Measurements from ENCODE around the gene PIP4K2A.

The PIP4K2A gene

GRCh38 chr10:22561909-22562308, 152.5 kb downstream of the PIP4K2A start:
- Histone ChIP-seq H3K23ac (ENCODE audit: low read length) (no peak overlapping the region), H4K5ac (ENCODE audit: low read length) (no peak overlapping the region), H2AK5ac (ENCODE audit: low read length) (no peak overlapping the region), H3K79me2 (ENCODE audit: control insufficient read depth, insufficient read depth, low read length) (no peaks in the 10 kb centered on the region), H3K4me2 (ENCODE audit: low read length) (no peak overlapping the region), H3K36me3 (ENCODE audit: control insufficient read depth, insufficient read depth, low read length) (no peaks in the 10 kb centered on the region), H3K79me1 (ENCODE audit: low read length) (no peaks in the 10 kb centered on the region), H3K56ac (ENCODE audit: low read length) (no peak overlapping the region), H3K9ac (ENCODE audit: low read length) (no peak overlapping the region), H3K4me3 (ENCODE audit: low read length) (no peak overlapping the region), H4K8ac (ENCODE audit: low read depth, low read length) (no peak overlapping the region), H3K18ac (ENCODE audit: low read length) (no peak overlapping the region), H2BK15ac (replicated peaks; ENCODE audit: low read depth) (no peak overlapping the region), H3K27ac (ENCODE audit: low read depth, low read length) (no peak overlapping the region), H3K4ac (ENCODE audit: low read depth, low read length) (no peak overlapping the region), H2BK120ac (ENCODE audit: low read depth, low read length) (no peak overlapping the region), H3K27me3 (ENCODE audit: insufficient read depth, low read length, poor library complexity) (no peaks in the 10 kb centered on the region), H3K4me1 (ENCODE audit: control insufficient read depth, low read depth, low read length) (no peaks in the 10 kb centered on the region), H2BK5ac (ENCODE audit: low read length) (no peak overlapping the region)
- DNase-seq: no peak
- no CpG with 5 or more reads among the region's 5 CpGs for WGBS (ENCODE audit: extremely low coverage, insufficient coverage, low lambda C conversion rate)

GRCh38 chr10:22560913-22561239, 153.5 kb downstream of the PIP4K2A start:
- H3K79me2 ChIP-seq (ENCODE audit: control insufficient read depth, insufficient read depth, low read length): no peaks in the 10 kb centered on the region
- H3K9ac ChIP-seq (ENCODE audit: low read length): no peak overlapping the region
- no peak overlapping the region for H3K23ac ChIP-seq (ENCODE audit: low read length)
- no peak overlapping the region for H3K27ac ChIP-seq (ENCODE audit: low read depth, low read length)
- H3K4ac ChIP-seq (ENCODE audit: low read depth, low read length): no peak overlapping the region
- H3K36me3 ChIP-seq (ENCODE audit: control insufficient read depth, insufficient read depth, low read length): no peaks in the 10 kb centered on the region
- no peaks in the 10 kb centered on the region for H3K27me3 ChIP-seq (ENCODE audit: insufficient read depth, low read length, poor library complexity)
- no peak for DNase-seq
- peak overlapping the region; percentile 28 for H3K18ac ChIP-seq (ENCODE audit: low read length)
- no peak overlapping the region for H4K5ac ChIP-seq (ENCODE audit: low read length)
- H3K4me3 ChIP-seq (ENCODE audit: low read length): no peak overlapping the region
- H2BK15ac ChIP-seq (replicated peaks; ENCODE audit: low read depth): no peak overlapping the region
- H4K8ac ChIP-seq (ENCODE audit: low read depth, low read length): peak overlapping the region; percentile 76
- H3K4me2 ChIP-seq (ENCODE audit: low read length): no peak overlapping the region
- no peak overlapping the region for H2BK120ac ChIP-seq (ENCODE audit: low read depth, low read length)
- no peak overlapping the region for H2BK5ac ChIP-seq (ENCODE audit: low read length)
- WGBS (ENCODE audit: extremely low coverage, insufficient coverage, low lambda C conversion rate): no CpG with 5 or more reads among the region's 6 CpGs
- no peak overlapping the region for H3K56ac ChIP-seq (ENCODE audit: low read length)
- no peaks in the 10 kb centered on the region for H3K79me1 ChIP-seq (ENCODE audit: low read length)
- H2AK5ac ChIP-seq (ENCODE audit: low read length): no peak overlapping the region
- no peaks in the 10 kb centered on the region for H3K4me1 ChIP-seq (ENCODE audit: control insufficient read depth, low read depth, low read length)

GRCh38 chr10:22560096-22560912, 154.1 kb downstream of the PIP4K2A start:
- no peaks in the 10 kb centered on the region for H3K27me3 ChIP-seq (ENCODE audit: insufficient read depth, low read length, poor library complexity)
- no peaks in the 10 kb centered on the region for H3K36me3 ChIP-seq (ENCODE audit: control insufficient read depth, insufficient read depth, low read length)
- H4K8ac ChIP-seq (ENCODE audit: low read depth, low read length): peak overlapping the region; percentile 76
- no peak overlapping the region for H3K27ac ChIP-seq (ENCODE audit: low read depth, low read length)
- H3K79me2 ChIP-seq (ENCODE audit: control insufficient read depth, insufficient read depth, low read length): no peaks in the 10 kb centered on the region
- no peaks in the 10 kb centered on the region for H3K4me1 ChIP-seq (ENCODE audit: control insufficient read depth, low read depth, low read length)
- WGBS (ENCODE audit: extremely low coverage, insufficient coverage, low lambda C conversion rate): no CpG with 5 or more reads among the region's 17 CpGs
- no peak overlapping the region for H2BK15ac ChIP-seq (replicated peaks; ENCODE audit: low read depth)
- H2AK5ac ChIP-seq (ENCODE audit: low read length): no peak overlapping the region
- H3K4ac ChIP-seq (ENCODE audit: low read depth, low read length): no peak overlapping the region
- H3K9ac ChIP-seq (ENCODE audit: low read length): no peak overlapping the region
- no peak overlapping the region for H2BK5ac ChIP-seq (ENCODE audit: low read length)
- H3K23ac ChIP-seq (ENCODE audit: low read length): no peak overlapping the region
- H3K4me3 ChIP-seq (ENCODE audit: low read length): no peak overlapping the region
- H3K18ac ChIP-seq (ENCODE audit: low read length): no peak overlapping the region
- no peak overlapping the region for H3K56ac ChIP-seq (ENCODE audit: low read length)
- no peak overlapping the region for H2BK120ac ChIP-seq (ENCODE audit: low read depth, low read length)
- H3K4me2 ChIP-seq (ENCODE audit: low read length): no peak overlapping the region
- DNase-seq: no peak
- H4K5ac ChIP-seq (ENCODE audit: low read length): no peak overlapping the region
- H3K79me1 ChIP-seq (ENCODE audit: low read length): no peaks in the 10 kb centered on the region

GRCh38 chr10:22557321-22557720, 157.1 kb downstream of the PIP4K2A start:
- Histone ChIP-seq H3K18ac (ENCODE audit: low read length) (no peak overlapping the region), H3K4ac (ENCODE audit: low read depth, low read length) (no peak overlapping the region), H3K27ac (ENCODE audit: low read depth, low read length) (no peak overlapping the region), H3K4me3 (ENCODE audit: low read length) (no peak overlapping the region), H3K36me3 (ENCODE audit: control insufficient read depth, insufficient read depth, low read length) (no peaks in the 10 kb centered on the region), H2BK120ac (ENCODE audit: low read depth, low read length) (no peak overlapping the region), H3K9ac (ENCODE audit: low read length) (no peak overlapping the region), H2AK5ac (ENCODE audit: low read length) (no peak overlapping the region), H3K23ac (ENCODE audit: low read length) (no peak overlapping the region), H3K56ac (ENCODE audit: low read length) (no peak overlapping the region), H2BK5ac (ENCODE audit: low read length) (no peak overlapping the region), H4K8ac (ENCODE audit: low read depth, low read length) (no peak overlapping the region), H3K27me3 (ENCODE audit: insufficient read depth, low read length, poor library complexity) (no peaks in the 10 kb centered on the region), H4K5ac (ENCODE audit: low read length) (no peak overlapping the region), H3K79me1 (ENCODE audit: low read length) (no peaks in the 10 kb centered on the region), H3K79me2 (ENCODE audit: control insufficient read depth, insufficient read depth, low read length) (no peaks in the 10 kb centered on the region), H3K4me1 (ENCODE audit: control insufficient read depth, low read depth, low read length) (no peaks in the 10 kb centered on the region), H2BK15ac (replicated peaks; ENCODE audit: low read depth) (no peak overlapping the region), H3K4me2 (ENCODE audit: low read length) (no peak overlapping the region)
- no CpG with 5 or more reads among the region's 1 CpG for WGBS (ENCODE audit: extremely low coverage, insufficient coverage, low lambda C conversion rate)
- no peak for DNase-seq

GRCh38 chr10:22556774-22557173, 157.6 kb downstream of the PIP4K2A start:
- Histone ChIP-seq H2AK5ac (ENCODE audit: low read length) (no peak overlapping the region), H3K18ac (ENCODE audit: low read length) (no peak overlapping the region), H3K9ac (ENCODE audit: low read length) (no peak overlapping the region), H3K36me3 (ENCODE audit: control insufficient read depth, insufficient read depth, low read length) (no peaks in the 10 kb centered on the region), H2BK15ac (replicated peaks; ENCODE audit: low read depth) (no peak overlapping the region), H4K8ac (ENCODE audit: low read depth, low read length) (no peak overlapping the region), H2BK120ac (ENCODE audit: low read depth, low read length) (no peak overlapping the region), H3K4me3 (ENCODE audit: low read length) (no peak overlapping the region), H2BK5ac (ENCODE audit: low read length) (no peak overlapping the region), H3K56ac (ENCODE audit: low read length) (no peak overlapping the region), H3K27me3 (ENCODE audit: insufficient read depth, low read length, poor library complexity) (no peaks in the 10 kb centered on the region), H3K4me1 (ENCODE audit: control insufficient read depth, low read depth, low read length) (no peaks in the 10 kb centered on the region), H3K23ac (ENCODE audit: low read length) (no peak overlapping the region), H4K5ac (ENCODE audit: low read length) (no peak overlapping the region), H3K27ac (ENCODE audit: low read depth, low read length) (no peak overlapping the region), H3K79me1 (ENCODE audit: low read length) (no peaks in the 10 kb centered on the region), H3K79me2 (ENCODE audit: control insufficient read depth, insufficient read depth, low read length) (no peaks in the 10 kb centered on the region), H3K4ac (ENCODE audit: low read depth, low read length) (no peak overlapping the region), H3K4me2 (ENCODE audit: low read length) (no peak overlapping the region)
- DNase-seq: no peak
- no CpG with 5 or more reads among the region's 6 CpGs for WGBS (ENCODE audit: extremely low coverage, insufficient coverage, low lambda C conversion rate)
